ENCODE measurements around the gene IPO9. TPM values are rescaled to one million over a fixed set of nuclear protein-coding genes. Genes with fewer than 3 reads are reported as not detected.
"Not testable (repeated sequence)": the region's sequence is repeated elsewhere in the genome, so short reads cannot be mapped to it uniquely, and the experiment has no call there.

Gene IPO9
- total RNA-seq, 1 experiment from 2014 or later, result 80.6 TPM

DNA sequence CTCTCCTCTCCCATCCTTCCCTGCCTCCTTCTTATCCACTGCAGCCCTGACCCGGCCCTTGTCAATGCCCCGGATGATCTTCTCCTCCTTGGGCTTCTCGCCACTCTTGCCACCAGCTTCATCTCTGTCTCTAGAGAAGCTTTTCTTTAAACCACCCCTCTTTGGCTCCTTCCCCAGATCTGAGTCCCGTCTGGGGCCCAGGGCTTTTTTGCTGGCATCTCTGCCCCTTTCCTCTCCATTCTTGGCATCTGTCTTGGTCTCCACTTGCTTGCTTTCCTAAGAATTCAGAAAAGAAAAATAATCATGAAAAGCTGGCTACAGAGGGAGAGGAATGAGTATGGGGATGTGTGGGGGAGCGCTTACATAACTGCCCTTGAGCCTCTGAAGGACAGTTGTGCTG lies 71.5 kb downstream of the IPO9 start:
- Histone ChIP-seq H3K27me3 (ENCODE audit: insufficient read depth, low read length) (no peaks in the 10 kb centered on the region), H3K4me3 (replicated peaks in 1 of 2; ENCODE audit: low read depth in 1 of 2, low read length in 2 of 2) (no peak overlapping the region), H3K4me1 (ENCODE audit: control insufficient read depth in 1 of 2, insufficient read depth in 2 of 2, low read length in 2 of 2) (peaks cover 4 to 18% of the 10 kb centered on the region in 2 experiments; a peak in 3 of 4 replicates), H3K9me3 (ENCODE audit: control insufficient read depth in 1 of 2, insufficient read depth in 1 of 2, low read depth in 1 of 2, low read length in 2 of 2) (no peaks in the 10 kb centered on the region), H3K79me2 (ENCODE audit: insufficient read depth, low read length) (no peaks in the 10 kb centered on the region), H3K36me3 (ENCODE audit: control insufficient read depth in 1 of 2, insufficient read depth in 2 of 2, low read length in 2 of 2) (no peaks in the 10 kb centered on the region), H3K9ac (ENCODE audit: low read length) (no peak overlapping the region), H4K20me1 (ENCODE audit: insufficient read depth) (no peaks in the 10 kb centered on the region), H3K27ac (ENCODE audit: low read depth, low read length) (no peak overlapping the region), H3K4me2 (ENCODE audit: low read length) (no peak overlapping the region), H3K9me2 (ENCODE audit: insufficient read depth) (no peaks in the 10 kb centered on the region), H2AFZ (ENCODE audit: low read depth, low read length, poor library complexity, severe bottlenecking) (no peak overlapping the region)
- POLR2A ChIA-PET, result interaction anchor here (0.6 kb wide), 1 partner anchor 107 kb away, joined by 3 read pairs; no protein-coding TSS in a partner anchor
- RAD21 ChIA-PET (ENCODE audit: low non-redundant PET in 1 of 2, low total read pairs in 2 of 2, uncharacterized antibody in 2 of 2, unreplicated experiment in 2 of 2), result no interaction called here
- no peak for TF ChIP-seq SRF (IDR thresholded peaks at IDR 0.05; ENCODE audit: low read depth)
- TF ChIP-seq, protein P1, sequence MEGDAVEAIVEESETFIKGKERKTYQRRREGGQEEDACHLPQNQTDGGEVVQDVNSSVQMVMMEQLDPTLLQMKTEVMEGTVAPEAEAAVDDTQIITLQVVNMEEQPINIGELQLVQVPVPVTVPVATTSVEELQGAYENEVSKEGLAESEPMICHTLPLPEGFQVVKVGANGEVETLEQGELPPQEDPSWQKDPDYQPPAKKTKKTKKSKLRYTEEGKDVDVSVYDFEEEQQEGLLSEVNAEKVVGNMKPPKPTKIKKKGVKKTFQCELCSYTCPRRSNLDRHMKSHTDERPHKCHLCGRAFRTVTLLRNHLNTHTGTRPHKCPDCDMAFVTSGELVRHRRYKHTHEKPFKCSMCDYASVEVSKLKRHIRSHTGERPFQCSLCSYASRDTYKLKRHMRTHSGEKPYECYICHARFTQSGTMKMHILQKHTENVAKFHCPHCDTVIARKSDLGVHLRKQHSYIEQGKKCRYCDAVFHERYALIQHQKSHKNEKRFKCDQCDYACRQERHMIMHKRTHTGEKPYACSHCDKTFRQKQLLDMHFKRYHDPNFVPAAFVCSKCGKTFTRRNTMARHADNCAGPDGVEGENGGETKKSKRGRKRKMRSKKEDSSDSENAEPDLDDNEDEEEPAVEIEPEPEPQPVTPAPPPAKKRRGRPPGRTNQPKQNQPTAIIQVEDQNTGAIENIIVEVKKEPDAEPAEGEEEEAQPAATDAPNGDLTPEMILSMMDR (IDR thresholded peaks at IDR 0.05 in 2 of 3, conservative IDR thresholded peaks at IDR 0.05 in 1 of 3; ENCODE audit: borderline replicate concordance in 1 of 3, insufficient read depth in 1 of 3, low read depth in 2 of 3, low read length in 2 of 3), result no peak
- no peak for TF ChIP-seq POLR2AphosphoS5 (IDR thresholded peaks at IDR 0.05; ENCODE audit: low read depth, low read length)
- TF ChIP-seq SP1 (IDR thresholded peaks at IDR 0.05; ENCODE audit: low read depth), result no peak
- TF ChIP-seq ZNF274 (IDR thresholded peaks at IDR 0.05; ENCODE audit: low read depth, low read length), result no peak
- no peak for TF ChIP-seq CEBPB (IDR thresholded peaks at IDR 0.05; ENCODE audit: low read depth)
- no peak for TF ChIP-seq CBX3 (IDR thresholded peaks at IDR 0.05; ENCODE audit: low read depth)
- TF ChIP-seq JUND (IDR thresholded peaks at IDR 0.05), result no peak
- TF ChIP-seq ELF1 (IDR thresholded peaks at IDR 0.05; ENCODE audit: borderline replicate concordance, low read depth), result no peak
- TF ChIP-seq POLR2A (IDR thresholded peaks at IDR 0.05; ENCODE audit: borderline replicate concordance, extremely low read depth, insufficient read depth, insufficient read length), result no peak
- no peak for TF ChIP-seq SIN3A (IDR thresholded peaks at IDR 0.05; ENCODE audit: low read depth)
- DNase-seq (ENCODE audit: low read depth, low spot score), result no peak
- CTCF ChIA-PET, result interaction anchor here (6.8 kb wide), 1 partner anchor 72 kb away, joined by 99 read pairs; no protein-coding TSS in a partner anchor
- ATAC-seq, result no peak
- BruUV-seq (replicated peaks), result no TSS peak
- intact Hi-C loops (cut with micrococcal nuclease), result no loop called here

DNA sequence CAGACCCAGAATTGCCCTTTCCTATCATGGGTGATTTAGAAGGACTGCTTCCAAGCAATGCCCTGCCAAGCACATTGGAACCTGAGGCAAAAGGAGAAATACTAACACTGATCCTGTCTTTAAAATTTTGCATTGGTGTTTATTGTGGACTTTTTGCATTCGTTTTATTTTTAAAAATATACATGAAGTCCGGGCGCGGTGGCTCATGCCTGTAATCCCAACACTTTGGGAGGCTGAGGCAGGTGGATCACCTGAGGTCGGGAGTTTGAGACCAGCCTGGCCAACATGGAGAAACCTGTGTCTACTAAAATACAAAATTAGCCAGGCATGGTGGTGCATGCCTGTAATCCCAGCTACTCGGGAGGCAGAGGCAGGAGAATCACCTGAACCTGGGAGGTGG lies 72.1 kb downstream of the IPO9 start:
- H3K36me3 ChIP-seq (ENCODE audit: control insufficient read depth in 1 of 2, insufficient read depth in 2 of 2, low read length in 2 of 2); H3K9me3 ChIP-seq (ENCODE audit: control insufficient read depth in 1 of 2, insufficient read depth in 1 of 2, low read depth in 1 of 2, low read length in 2 of 2); H2AFZ ChIP-seq (ENCODE audit: low read depth, low read length, poor library complexity, severe bottlenecking); H4K20me1 ChIP-seq (ENCODE audit: insufficient read depth); RAD21 ChIA-PET (ENCODE audit: low non-redundant PET in 1 of 2, low total read pairs in 2 of 2, uncharacterized antibody in 2 of 2, unreplicated experiment in 2 of 2); H3K9ac ChIP-seq (ENCODE audit: low read length); H3K4me3 ChIP-seq (replicated peaks in 1 of 2; ENCODE audit: low read depth in 1 of 2, low read length in 2 of 2); H3K27me3 ChIP-seq (ENCODE audit: insufficient read depth, low read length); CTCF ChIA-PET; BruUV-seq (replicated peaks); DNase-seq (ENCODE audit: low read depth, low spot score); ATAC-seq; H3K4me2 ChIP-seq (ENCODE audit: low read length); H3K79me2 ChIP-seq (ENCODE audit: insufficient read depth, low read length); intact Hi-C loops (cut with micrococcal nuclease); H3K9me2 ChIP-seq (ENCODE audit: insufficient read depth); H3K27ac ChIP-seq (ENCODE audit: low read depth, low read length): not testable (repeated sequence)
- POLR2A ChIA-PET, result interaction anchor here (0.6 kb wide), 1 partner anchor 108 kb away, joined by 3 read pairs; no protein-coding TSS in a partner anchor
- H3K4me1 ChIP-seq (ENCODE audit: control insufficient read depth in 1 of 2, insufficient read depth in 2 of 2, low read length in 2 of 2), result peaks cover 4 to 14% of the 10 kb centered on the region in 2 experiments; a peak in 3 of 4 replicates
